ENCODE data around the gene ZKSCAN2. TPM values are rescaled to one million over a fixed set of nuclear protein-coding genes. Genes with fewer than 3 reads are reported as not detected.

Gene ZKSCAN2
- total RNA-seq, 1 experiment from 2014 or later, result 11.1 TPM

GRCh38 chr16:25189305-25189704 is 68.3 kb downstream of the ZKSCAN2 start:
- Histone ChIP-seq H3K4me1 (no peaks in the 10 kb centered on the region), H3K36me3 (ENCODE audit: control insufficient read depth, insufficient read depth, low read length) (no peaks in the 10 kb centered on the region), H3K9me3 (no peaks in the 10 kb centered on the region), H3K27me3 (replicated peaks; ENCODE audit: control insufficient read depth, insufficient read depth, low read length) (no peaks in the 10 kb centered on the region), H3K4me3 (ENCODE audit: low read depth, low read length) (no peak overlapping the region)
- intact Hi-C loops (cut with micrococcal nuclease; ENCODE audit: unreplicated experiment), result no loop called here
- H3K27me3 Mint-ChIP-seq (ENCODE audit: insufficient read depth, unreplicated experiment), result no peaks in the 10 kb centered on the region
- no TSS peak for BruUV-seq (replicated peaks)
- no peak for TF ChIP-seq CTCF (IDR thresholded peaks at IDR 0.05; ENCODE audit: insufficient read depth in 1 of 2, low read depth in 1 of 2, low read length in 1 of 2, severe bottlenecking in 1 of 2, unreplicated experiment in 1 of 2)
- no peak overlapping the region for H3K4me3 Mint-ChIP-seq (ENCODE audit: unreplicated experiment)
- DNase-seq, result no peak
- no peaks in the 10 kb centered on the region for H3K36me3 Mint-ChIP-seq (ENCODE audit: insufficient read depth, unreplicated experiment)
- no peak overlapping the region for H3K27ac Mint-ChIP-seq (ENCODE audit: unreplicated experiment)
- peaks cover 10% of the 10 kb centered on the region for H3K9me3 Mint-ChIP-seq (ENCODE audit: unreplicated experiment)
- POLR2A ChIA-PET, result no interaction called here
- CTCF ChIA-PET, result no interaction called here
- H3K4me1 Mint-ChIP-seq (ENCODE audit: low read depth, unreplicated experiment), result peaks cover 7% of the 10 kb centered on the region

GRCh38 chr16:25187491-25187795 is 70.2 kb downstream of the ZKSCAN2 start:
- POLR2A ChIA-PET, result no interaction called here
- DNase-seq, result no peak
- Histone ChIP-seq H3K9me3 (no peaks in the 10 kb centered on the region), H3K4me1 (no peaks in the 10 kb centered on the region), H3K4me3 (ENCODE audit: low read depth, low read length) (no peak overlapping the region), H3K27me3 (replicated peaks; ENCODE audit: control insufficient read depth, insufficient read depth, low read length) (no peaks in the 10 kb centered on the region), H3K36me3 (ENCODE audit: control insufficient read depth, insufficient read depth, low read length) (no peaks in the 10 kb centered on the region)
- H3K4me1 Mint-ChIP-seq (ENCODE audit: low read depth, unreplicated experiment), result peaks cover 7% of the 10 kb centered on the region
- CTCF ChIA-PET, result interaction anchor here (0.7 kb wide), 1 partner anchor 9 kb away, joined by 3 read pairs; no protein-coding TSS in a partner anchor
- peak overlapping the region; percentile 37 for H3K27ac Mint-ChIP-seq (ENCODE audit: unreplicated experiment)
- H3K4me3 Mint-ChIP-seq (ENCODE audit: unreplicated experiment), result no peak overlapping the region
- BruUV-seq (replicated peaks), result no TSS peak
- intact Hi-C loops (cut with micrococcal nuclease; ENCODE audit: unreplicated experiment), result no loop called here
- H3K27me3 Mint-ChIP-seq (ENCODE audit: insufficient read depth, unreplicated experiment), result no peaks in the 10 kb centered on the region
- peaks cover 10% of the 10 kb centered on the region for H3K9me3 Mint-ChIP-seq (ENCODE audit: unreplicated experiment)
- TF ChIP-seq CTCF (IDR thresholded peaks at IDR 0.05; ENCODE audit: insufficient read depth in 1 of 2, low read depth in 1 of 2, low read length in 1 of 2, severe bottlenecking in 1 of 2, unreplicated experiment in 1 of 2), result no peak
- H3K36me3 Mint-ChIP-seq (ENCODE audit: insufficient read depth, unreplicated experiment), result no peaks in the 10 kb centered on the region

Other genes starting within 250 kb of the ZKSCAN2 start
- gene ARHGAP17, start 242.5 kb downstream of the ZKSCAN2 start, total RNA-seq (2022), result 134 and 142 TPM in 2 replicates
- gene LCMT1, start 146.1 kb downstream of the ZKSCAN2 start, total RNA-seq (2022), result 50.8 and 53.9 TPM in 2 replicates
- gene AQP8, start 40.9 kb downstream of the ZKSCAN2 start, total RNA-seq (2022), result not detected in 2 replicates

Measured in Caco-2 (cell line).